Measurements from ENCODE around the gene TTL. TPM values are rescaled to one million over a fixed set of nuclear protein-coding genes. Genes with fewer than 3 reads are reported as not detected.
A peak's percentile ranks its signal among the peaks of the same experiment; 100 is the strongest.

Gene TTL
- total and polyA plus RNA-seq, 2 of the 13 experiments (the other 11 are each of a cell fraction or from before 2014, with no cell fraction given): 19.0 to 59.8 TPM

DNA sequence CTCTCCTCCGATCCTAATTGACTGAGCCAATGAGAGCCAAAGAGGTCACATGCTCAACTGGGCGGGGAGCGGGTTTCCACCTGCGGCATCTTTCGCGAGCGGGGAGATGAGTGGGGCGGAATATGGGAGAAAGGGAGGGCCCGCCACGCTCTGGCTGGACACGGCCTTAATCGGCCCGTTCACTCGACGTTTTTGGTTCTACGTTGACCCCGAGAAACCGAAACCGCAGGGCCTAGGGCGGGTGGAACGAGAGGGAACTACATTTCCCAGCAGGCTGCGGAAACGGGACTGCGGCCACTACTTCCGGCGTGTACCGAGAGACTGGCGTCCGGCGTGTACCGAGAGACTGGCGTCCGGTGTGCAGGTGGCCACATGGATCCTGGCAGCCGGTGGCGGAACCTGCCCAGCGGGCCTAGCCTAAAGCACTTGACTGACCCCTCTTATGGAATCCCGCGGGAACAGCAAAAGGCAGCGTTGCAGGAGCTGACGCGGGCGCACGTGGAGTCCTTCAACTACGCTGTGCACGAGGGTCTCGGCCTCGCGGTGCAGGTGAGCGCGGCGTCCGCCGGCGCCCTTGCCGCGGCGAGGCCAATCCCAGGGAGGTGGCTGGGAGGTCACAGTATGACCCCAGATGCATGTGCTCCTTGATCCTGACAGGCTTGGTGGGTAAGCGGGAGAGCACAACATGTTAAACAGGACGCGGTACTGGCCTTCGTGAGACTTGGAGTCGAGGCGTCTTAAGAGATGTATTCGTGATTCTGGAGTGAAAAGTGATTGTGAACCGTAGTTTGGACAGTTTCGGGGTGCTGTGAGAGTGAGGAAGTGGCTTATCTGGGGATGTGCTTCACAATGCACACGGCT, 60.4 kb downstream of the TTL start, which contains the start of gene POLR1B (continued):
- TF ChIP-seq ZNF460 (CRISPR knock-in tag; IDR thresholded peaks at IDR 0.05; ENCODE audit: borderline replicate concordance) (no peak; the same call in 1 of the 2 replicates), ZNF557 (CRISPR knock-in tag; IDR thresholded peaks at IDR 0.05) (peak; percentile 93; the same call in 1 of the 2 replicates), ZNF496 (CRISPR knock-in tag; IDR thresholded peaks at IDR 0.05; ENCODE audit: insufficient replicate concordance) (no peak), ZNF432 (CRISPR knock-in tag; IDR thresholded peaks at IDR 0.05; ENCODE audit: borderline replicate concordance) (no peak), ZNF709 (CRISPR knock-in tag; IDR thresholded peaks at IDR 0.05) (peak; percentile 88; the same call in 1 of the 2 replicates), LCORL (IDR thresholded peaks at IDR 0.05) (peak; percentile 73; the same call in 1 of the 2 replicates), LCORL (CRISPR knock-in tag; IDR thresholded peaks at IDR 0.05) (peak; percentile 91), BRD4 (CRISPR knock-in tag; IDR thresholded peaks at IDR 0.05) (peak; percentile 98), POLR2AphosphoS2 (IDR thresholded peaks at IDR 0.05; ENCODE audit: low read depth, low read length) (peak; percentile 68; the same call in 1 of the 2 replicates), GLI4 (CRISPR knock-in tag; IDR thresholded peaks at IDR 0.05; ENCODE audit: borderline replicate concordance) (peak; percentile 93; the same call in 1 of the 2 replicates), FIP1L1 (IDR thresholded peaks at IDR 0.05; ENCODE audit: borderline replicate concordance, insufficient read depth, low read depth, low read length) (no peak), ZBTB38 (CRISPR knock-in tag; IDR thresholded peaks at IDR 0.05) (peak; percentile 88), GZF1 (CRISPR knock-in tag; IDR thresholded peaks at IDR 0.05) (no peak), NONO (IDR thresholded peaks at IDR 0.05) (no peak), NONO (CRISPR knock-in tag; conservative IDR thresholded peaks at IDR 0.05) (peak; percentile 81), MEF2D (CRISPR knock-in tag; IDR thresholded peaks at IDR 0.05) (peak; percentile 81; the same call in 1 of the 2 replicates), PHF20 (CRISPR knock-in tag; IDR thresholded peaks at IDR 0.05) (peak; percentile 84), ETV5 (CRISPR knock-in tag; IDR thresholded peaks at IDR 0.05; ENCODE audit: borderline replicate concordance) (peak; percentile 81), ZNF354B (CRISPR knock-in tag; IDR thresholded peaks at IDR 0.05) (no peak), STAT5B (CRISPR knock-in tag; IDR thresholded peaks at IDR 0.05) (peak; percentile 95), HCFC1 (IDR thresholded peaks at IDR 0.05; ENCODE audit: low read depth, low read length) (peak; percentile 97), HNRNPUL1 (IDR thresholded peaks at IDR 0.05; ENCODE audit: low read depth, low read length) (no peak)
- TF ChIP-seq, protein P1, sequence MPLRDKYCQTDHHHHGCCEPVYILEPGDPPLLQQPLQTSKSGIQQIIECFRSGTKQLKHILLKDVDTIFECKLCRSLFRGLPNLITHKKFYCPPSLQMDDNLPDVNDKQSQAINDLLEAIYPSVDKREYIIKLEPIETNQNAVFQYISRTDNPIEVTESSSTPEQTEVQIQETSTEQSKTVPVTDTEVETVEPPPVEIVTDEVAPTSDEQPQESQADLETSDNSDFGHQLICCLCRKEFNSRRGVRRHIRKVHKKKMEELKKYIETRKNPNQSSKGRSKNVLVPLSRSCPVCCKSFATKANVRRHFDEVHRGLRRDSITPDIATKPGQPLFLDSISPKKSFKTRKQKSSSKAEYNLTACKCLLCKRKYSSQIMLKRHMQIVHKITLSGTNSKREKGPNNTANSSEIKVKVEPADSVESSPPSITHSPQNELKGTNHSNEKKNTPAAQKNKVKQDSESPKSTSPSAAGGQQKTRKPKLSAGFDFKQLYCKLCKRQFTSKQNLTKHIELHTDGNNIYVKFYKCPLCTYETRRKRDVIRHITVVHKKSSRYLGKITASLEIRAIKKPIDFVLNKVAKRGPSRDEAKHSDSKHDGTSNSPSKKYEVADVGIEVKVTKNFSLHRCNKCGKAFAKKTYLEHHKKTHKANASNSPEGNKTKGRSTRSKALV (CRISPR knock-in tag; IDR thresholded peaks at IDR 0.05): peak; percentile 93
- TF ChIP-seq, protein P2, sequence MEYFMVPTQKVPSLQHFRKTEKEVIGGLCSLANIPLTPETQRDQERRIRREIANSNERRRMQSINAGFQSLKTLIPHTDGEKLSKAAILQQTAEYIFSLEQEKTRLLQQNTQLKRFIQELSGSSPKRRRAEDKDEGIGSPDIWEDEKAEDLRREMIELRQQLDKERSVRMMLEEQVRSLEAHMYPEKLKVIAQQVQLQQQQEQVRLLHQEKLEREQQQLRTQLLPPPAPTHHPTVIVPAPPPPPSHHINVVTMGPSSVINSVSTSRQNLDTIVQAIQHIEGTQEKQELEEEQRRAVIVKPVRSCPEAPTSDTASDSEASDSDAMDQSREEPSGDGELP (IDR thresholded peaks at IDR 0.05; ENCODE audit: borderline replicate concordance, low read depth): peak; percentile 79; the same call in 1 of the 2 replicates
- TF ChIP-seq, protein P3, sequence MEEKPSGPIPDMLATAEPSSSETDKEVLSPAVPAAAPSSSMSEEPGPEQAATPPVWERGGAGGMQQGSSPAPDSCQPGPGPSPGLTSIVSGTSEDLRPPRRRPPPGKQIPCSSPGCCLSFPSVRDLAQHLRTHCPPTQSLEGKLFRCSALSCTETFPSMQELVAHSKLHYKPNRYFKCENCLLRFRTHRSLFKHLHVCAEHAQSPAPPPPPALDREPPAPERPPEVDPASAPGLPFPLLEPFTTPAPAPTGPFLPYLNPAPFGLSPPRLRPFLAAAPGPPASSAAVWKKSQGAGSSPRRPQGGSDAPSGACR (CRISPR knock-in tag; IDR thresholded peaks at IDR 0.05): peak; percentile 94
- TF ChIP-seq, protein P4, sequence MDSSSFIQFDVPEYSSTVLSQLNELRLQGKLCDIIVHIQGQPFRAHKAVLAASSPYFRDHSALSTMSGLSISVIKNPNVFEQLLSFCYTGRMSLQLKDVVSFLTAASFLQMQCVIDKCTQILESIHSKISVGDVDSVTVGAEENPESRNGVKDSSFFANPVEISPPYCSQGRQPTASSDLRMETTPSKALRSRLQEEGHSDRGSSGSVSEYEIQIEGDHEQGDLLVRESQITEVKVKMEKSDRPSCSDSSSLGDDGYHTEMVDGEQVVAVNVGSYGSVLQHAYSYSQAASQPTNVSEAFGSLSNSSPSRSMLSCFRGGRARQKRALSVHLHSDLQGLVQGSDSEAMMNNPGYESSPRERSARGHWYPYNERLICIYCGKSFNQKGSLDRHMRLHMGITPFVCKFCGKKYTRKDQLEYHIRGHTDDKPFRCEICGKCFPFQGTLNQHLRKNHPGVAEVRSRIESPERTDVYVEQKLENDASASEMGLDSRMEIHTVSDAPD (CRISPR knock-in tag; IDR thresholded peaks at IDR 0.05): peak; percentile 81; the same call in 1 of the 2 replicates
